EH (cell line): ENCODE data around the gene SAMM50.

Experiments
- DNase-seq: peaks from one replicate; pipeline ENCODE4 v3.0.0-alpha.2; 2015; ENCODE audit warnings: low read depth

SAMM50 gene

DNA sequence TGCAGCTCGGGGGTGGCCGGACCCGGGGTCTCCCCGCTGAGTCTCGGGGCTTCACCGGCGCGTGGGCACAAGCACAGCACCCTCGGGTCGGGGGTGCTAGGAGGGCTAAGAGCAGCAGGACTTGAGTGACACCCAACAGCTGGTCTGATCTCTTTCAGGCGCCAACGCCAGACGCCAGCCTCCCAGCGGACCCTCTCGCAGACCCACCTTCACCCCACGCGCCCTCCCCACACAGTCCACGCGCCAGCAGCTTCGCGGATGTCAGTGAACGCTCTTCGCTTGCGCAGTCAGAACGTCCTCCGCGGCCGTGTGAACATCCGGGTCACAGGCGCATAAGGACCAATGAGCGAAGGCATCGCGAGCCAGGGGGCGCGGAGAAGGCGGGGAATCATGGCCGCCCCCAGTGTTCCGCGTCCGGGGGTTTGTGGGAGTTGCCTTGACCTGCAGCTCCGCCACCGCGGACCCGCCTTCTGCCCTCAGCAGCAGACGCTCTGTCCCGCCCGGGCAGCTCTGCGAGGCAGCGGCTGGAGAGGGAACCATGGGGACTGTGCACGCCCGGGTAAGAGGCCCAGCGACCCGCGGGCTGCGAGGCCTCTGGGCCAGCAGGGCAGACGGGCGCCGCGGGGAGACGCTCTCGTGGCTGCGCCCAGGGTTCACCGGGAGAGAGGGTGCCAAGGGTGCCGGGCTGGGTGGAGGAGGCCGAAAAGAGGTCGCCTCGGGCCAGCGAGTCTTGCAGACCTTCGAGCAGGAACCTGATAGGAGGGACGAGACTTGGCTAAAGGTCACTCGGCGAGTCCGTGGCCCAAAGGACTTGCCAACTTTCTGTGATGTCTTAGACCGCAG, at the start of gene SAMM50:
SAMM50 (plus strand) TSS at position 403 of the 843 bp plus-strand sequence; CDS start at position 539, 136 bp downstream.
- peak; percentile 93 for DNase-seq

DNA sequence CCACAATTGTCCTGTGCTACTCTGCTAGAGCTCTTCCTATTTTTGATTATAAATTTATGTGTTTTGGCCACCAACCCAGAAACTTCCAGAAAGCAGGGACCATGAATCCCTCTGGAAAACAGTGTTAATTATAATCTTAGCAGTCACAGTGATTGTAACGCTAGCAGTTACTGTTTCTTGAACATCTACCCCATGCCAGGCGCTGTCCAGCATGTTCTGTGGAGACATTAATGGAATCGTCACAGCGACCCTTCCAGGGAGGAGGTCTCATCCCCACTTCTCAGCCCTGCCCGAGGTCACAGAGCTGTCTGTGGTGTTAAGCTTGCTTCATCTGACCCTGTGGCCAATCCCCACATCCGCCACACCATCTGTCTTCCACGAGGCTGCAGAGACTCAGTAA, 49.6 kb upstream of the SAMM50 start:
- DNase-seq: no peak

DNA sequence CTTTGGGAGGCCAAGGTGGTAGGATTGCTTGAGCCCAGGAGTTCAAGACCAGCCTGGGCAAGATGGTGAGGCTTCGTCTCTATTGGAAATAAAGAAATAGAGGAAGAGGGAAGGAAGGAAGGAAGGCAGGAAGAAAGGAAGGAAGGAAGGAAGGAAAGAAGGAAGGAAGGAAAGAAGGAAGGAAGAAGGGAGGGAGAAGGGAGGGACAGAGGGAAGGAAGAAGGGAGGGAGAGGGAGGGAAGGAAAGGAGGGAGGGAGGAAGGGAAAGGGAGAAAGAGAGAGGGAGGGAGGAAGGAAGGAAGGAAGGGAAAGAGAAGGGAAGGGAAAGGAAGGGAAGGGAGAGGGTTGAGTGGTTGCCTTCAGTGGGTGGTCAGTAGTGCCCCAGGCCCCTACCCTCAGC, 45.5 kb upstream of the SAMM50 start:
- DNase-seq: no peak

DNA sequence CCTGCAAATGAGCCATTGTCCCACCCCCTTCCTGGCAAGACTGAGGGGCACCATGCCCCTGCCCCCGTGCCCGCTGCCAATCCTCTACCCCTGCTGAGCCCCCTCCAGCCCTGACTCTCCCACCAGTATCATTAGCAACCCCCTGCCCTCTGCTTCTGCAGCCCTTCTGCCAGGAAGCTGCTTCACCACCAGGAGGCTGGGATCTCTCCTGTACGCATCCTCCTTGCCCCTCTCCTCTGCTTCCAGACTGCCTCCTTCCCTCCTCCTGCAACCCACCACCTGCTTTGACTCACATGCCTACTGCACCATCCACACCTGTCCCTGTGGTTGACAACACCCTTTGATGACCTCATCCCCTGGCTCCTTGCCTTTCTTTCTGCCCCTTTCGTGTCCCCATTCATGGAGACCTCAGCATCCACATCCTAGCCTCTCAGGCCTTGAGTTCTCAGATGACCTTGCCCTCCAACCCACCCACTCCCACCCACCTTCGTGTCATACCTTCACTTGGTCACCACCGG, 45.0 kb upstream of the SAMM50 start:
- DNase-seq: no peak

DNA sequence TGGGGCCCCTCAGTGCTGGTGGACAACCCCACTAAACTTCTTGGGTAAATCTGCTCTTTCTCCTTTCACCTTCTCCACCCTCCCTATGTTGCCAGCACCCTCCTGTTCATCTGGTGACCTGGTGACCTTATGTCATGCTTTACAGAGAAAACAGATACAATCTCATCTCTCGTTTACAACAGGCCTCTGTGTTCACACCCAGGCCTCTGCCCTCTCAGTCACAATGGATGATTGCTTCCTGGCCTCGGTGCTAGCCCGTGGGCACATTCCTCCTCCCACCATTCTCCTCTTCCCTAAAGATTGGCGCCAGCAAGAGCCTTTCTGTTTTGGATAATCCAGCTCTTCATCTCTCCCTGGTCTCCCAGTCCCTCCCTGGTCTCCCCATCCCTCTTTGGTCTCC, 43.9 kb upstream of the SAMM50 start:
- DNase-seq: no peak

DNA sequence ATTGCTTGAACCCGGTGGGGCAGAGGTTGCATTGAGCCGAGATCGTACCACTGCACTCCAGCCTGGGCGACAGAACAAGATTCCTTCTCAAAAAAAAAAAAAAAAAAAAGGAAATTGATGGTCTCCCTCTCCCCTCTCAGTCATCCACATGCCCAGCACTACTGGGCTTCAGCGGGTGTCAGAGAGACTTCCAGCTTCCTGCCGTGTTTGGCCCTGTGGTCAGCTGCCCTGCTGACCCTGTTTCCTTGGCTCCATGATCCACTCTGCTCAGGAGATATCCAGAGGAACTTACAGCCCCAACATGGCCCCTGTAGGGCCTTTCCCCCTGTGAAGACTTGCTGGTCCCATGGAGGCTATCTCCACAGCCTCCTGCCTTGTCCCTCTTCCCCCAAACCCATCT, 37.7 kb upstream of the SAMM50 start:
- peak; percentile 46 for DNase-seq

DNA sequence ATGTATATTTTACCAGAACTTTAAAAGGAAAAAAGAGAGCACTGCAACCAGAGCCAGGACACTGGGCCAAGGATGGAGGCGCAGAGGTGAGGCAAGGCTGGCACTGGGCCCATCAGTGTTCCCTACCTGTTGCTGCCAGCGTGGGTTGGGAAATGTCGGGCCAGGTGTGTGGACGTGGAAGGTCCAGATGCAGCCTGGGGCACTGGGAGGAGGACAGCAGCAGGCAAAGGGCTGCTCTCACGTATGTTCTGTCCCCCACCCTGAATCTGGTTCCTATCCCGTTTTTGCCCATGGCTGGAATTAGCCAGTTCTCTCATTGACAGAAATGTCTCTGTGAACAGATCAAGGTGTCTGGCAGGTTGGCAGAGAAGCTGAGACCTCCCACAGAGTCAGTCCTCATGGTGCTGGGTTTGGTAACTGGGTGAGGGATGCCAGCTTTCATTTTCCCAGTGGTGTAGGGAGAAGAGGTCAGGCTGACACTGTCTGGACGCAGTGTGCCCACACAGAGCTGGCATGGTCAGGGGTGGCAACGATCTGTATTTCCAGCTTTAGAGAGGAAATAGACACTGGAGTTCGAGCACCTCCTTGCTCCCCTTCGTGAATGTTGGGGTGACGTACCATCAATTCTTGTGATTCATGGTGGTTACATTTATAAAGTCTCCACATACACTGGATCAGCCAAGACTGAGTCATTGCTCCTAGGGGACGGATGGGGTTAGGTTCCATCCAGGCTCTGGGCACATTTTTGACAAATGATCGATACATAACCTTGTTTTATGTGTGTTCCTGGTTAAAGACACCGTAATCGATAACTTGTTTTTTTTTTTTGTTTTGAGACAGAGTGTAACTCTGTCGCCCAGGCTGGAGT, 35.9 kb upstream of the SAMM50 start:
- peak; percentile 69 for DNase-seq

DNA sequence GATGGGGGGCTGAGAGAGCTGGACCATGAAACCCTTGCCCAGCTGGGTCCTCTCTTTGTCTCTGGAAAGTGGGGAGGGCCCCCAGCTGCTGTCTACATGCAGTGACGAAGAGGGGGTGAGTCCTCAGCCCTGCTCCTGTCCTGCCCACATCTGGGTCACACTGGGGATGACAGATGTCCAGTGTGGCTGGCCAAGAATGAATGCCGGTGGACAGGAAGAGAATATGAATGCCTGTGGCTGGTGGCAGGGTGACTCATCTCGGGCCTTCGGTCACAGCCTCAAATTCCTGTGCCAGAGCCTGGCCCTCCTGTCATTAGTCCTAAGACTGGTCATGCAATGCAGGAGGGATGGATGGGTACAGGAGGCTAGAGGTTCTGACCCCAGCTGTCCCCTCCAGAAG, 33.9 kb upstream of the SAMM50 start:
- peak; percentile 95 for DNase-seq

DNA sequence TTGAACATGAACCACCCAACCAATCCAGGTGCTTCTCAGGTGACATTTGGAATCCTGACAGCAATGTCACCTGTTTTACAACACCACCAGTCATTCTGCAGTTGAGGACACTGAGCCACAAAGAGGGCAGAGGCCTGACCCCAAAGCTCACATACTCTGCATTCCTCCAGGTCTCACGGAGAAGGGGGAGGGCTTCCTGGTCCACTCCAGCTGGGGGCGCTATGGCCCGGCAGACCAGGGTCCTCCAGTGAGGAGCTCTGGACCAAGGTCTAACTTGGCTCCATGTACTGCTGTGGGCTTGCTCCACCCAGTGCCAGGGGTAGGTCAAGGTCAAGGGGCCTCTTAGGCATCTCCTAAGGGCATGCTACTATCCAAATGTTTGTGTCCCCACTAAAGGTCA, 33.1 kb upstream of the SAMM50 start:
- DNase-seq: no peak

DNA sequence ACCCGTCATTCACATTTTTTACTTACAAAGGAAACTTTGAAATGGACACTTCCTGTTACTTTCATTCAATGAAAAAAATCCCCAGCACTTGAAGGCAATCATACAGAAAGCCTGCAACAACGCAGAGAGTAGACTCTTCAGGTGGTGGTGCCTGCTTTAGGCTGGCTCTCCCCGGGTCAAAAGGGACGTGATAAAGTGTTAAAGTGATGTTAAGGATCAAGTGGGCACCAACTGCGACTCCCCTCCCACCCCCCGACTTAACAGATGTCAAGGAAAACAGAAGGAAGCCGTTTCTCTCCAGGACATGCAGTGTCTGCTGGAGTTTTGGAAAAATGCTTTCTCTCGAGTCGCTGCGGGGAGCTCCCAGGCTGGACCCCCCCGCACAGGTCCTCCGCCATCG, 32.1 kb upstream of the SAMM50 start:
- DNase-seq: peak; percentile 27

DNA sequence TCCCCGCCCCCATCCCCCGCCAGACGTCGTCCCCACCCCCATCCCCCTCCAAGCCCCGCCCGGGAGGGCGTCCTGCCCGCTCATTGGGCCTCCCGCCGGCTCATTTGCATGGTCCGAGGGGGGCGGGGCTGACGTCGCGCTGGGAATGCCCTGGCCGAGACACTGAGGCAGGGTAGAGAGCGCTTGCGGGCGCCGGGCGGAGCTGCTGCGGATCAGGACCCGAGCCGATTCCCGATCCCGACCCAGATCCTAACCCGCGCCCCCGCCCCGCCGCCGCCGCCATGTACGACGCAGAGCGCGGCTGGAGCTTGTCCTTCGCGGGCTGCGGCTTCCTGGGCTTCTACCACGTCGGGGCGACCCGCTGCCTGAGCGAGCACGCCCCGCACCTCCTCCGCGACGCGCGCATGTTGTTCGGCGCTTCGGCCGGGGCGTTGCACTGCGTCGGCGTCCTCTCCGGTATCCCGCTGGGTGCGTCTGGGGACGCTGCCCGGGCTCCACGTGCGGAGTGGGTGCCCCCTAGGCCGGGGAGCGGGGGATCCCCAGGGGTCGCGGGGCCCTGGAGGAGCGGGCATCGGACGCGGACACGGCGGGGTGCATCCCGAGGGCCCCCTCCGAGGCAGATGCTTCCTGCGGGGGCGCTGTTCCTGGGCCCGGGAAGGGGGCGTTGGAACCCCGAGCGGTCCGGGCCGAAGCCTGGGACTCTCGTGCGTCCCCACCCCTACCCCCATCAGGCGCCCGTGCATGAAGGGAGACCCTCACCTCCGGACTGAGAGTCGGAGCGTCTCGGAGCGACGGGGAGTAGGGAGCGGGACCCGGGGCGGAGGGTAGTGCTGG, 31.4 kb upstream of the SAMM50 start, which contains the start of gene PNPLA3:
PNPLA3 (plus strand) TSS at position 175 of the 834 bp plus-strand sequence; CDS start at position 282, 107 bp downstream.
- DNase-seq: peak; percentile 85

DNA sequence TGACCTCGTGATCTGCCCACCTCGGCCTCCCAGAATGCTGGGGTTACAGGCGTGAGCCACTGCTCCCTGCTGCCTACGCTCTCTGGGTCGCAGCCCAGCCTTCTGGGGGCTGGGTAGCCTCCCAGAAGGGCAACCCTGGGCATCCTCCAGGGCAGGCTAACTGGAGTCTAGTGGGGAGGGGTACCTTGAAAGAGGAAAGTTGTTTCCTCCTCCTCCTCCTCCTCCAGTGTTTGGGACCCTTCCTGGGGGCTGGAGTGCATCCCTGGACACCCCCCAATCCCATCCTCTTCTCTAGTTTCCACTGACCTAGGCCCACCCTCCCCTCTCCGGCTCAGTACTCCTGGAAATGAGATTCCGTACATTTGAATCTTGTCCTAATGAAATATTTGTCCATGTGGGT, 30.4 kb upstream of the SAMM50 start:
- no peak for DNase-seq

DNA sequence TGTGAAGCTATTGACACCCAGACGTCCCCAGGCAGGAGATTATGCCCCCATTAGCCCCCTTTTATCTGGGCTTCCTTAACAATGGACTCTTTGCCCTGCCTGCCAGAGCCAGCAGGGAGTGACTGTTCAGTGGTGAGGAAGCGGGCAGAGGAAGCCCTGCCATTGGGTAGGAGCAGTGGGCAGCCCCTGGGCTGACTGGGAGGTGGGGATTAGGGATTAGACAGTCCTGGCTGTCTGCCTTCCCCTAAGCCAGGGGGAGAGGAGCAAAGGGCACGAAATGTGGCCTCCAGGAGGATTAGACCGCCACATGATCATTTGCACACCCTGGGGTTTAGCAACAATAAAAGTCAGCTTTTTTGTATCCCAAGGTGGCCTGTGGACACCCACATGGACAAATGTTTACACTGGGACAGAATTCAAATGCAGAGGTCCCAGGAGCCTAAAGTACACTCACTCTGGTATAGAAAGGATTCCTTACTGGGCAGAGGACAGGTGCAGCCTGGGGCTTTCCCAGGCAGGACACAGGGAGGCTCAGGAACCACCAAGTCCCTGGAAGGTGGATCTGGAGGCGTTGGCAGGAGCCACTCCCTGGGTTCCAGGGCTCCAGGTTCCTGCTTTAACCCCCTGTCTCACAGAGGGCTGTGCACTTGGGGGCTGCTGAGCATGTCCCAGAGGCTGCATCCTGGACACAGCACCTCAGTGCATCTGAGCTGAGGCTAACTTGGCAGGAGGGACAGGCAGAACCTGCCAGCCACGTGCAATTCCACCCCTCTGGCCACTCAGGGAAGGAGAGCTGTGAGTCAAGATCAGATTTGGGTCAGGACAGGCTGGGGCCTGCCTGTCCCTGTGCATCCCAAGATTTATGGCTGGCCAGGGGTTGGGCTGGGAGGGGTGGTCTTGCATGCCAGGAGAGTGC, 29.6 kb upstream of the SAMM50 start:
- DNase-seq: no peak

DNA sequence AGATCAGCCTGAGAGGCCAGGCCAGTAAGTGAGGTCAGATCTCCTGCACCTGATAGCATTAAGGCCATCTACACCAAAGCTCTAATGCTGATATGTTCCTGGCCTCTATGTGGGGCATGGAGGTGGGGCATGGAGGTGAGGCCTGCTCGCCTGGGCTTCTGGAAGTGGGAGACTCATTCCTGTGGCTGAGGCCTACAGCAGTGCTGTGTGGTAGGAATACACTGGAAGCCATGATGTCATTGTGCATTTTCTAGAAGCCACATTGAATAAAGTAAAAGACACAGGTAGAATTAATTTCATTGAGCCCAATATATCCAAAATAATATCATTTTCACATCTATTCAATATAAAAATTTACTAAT, 28.9 kb upstream of the SAMM50 start:
- no peak for DNase-seq

DNA sequence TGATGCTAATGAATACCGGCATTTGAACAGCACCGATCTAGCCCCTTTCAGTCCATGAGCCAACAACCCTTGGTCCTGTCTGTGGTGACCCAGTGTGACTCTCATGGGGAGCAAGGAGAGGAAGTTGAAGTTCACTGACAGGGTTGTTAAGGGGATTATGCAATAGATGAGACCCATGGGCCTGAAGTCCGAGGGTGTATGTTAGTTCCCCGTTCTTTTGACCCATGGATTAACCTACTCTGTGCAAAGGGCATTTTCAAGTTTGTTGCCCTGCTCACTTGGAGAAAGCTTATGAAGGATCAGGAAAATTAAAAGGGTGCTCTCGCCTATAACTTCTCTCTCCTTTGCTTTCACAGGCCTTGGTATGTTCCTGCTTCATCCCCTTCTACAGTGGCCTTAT, 26.8 kb upstream of the SAMM50 start:
- DNase-seq: no peak

DNA sequence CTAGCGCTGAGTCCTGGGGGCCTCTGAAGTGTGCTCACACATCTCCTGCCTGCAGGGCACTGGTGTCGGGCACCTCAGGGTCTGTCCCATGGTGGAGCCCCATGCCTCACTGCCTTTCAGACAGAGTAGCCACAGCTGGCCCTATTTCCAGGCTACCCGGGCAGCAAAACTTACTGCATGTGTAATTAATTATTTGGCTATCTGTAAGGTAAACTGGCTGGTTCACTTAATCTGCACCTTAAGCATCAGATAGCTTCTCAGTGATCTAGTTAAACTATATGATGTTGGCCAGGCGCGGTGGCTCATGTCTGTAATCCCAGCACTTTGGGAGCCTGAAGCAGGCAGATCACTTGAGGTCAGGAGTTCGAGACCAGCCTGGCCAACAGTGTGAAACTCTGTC, 26.3 kb upstream of the SAMM50 start:
- DNase-seq: no peak

DNA sequence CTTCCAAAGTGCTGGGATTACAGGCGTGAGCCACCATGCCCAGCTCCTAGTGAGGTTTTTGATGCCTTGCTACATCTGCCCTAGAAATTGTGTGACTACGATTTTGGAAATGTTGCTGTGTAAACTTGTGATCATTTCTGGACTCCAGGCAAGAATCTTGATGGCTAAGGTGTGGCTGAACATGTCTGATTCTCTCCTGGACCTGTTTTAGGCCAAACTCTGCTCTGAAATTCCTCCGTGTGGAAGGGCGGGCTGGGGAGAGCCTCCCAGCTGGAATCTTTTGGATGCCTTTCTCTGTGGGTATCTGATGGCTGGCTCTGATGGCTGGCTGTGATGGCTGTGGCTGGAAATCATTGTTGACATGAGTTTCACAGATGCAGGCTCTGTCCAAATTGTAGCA, 23.5 kb upstream of the SAMM50 start:
- DNase-seq: no peak

DNA sequence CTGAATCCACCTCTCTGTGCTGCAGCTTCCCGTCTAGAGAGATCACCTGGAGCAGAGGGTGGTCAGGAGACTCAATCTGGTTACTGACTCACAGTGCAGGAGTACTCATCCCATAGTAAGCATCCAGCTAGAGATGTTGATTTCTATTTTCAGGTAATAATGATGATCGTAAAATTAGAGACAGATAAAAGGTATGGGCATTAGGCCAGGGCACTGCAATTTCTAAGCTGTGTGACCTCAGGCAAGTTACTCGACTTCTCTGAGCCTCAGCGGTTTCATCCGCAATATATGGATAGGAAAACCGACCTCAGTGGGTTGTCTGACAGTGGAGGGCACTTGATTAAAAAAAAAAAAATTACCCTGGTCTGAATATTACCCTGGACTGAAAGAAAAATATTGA, 13.8 kb upstream of the SAMM50 start:
- no peak for DNase-seq

DNA sequence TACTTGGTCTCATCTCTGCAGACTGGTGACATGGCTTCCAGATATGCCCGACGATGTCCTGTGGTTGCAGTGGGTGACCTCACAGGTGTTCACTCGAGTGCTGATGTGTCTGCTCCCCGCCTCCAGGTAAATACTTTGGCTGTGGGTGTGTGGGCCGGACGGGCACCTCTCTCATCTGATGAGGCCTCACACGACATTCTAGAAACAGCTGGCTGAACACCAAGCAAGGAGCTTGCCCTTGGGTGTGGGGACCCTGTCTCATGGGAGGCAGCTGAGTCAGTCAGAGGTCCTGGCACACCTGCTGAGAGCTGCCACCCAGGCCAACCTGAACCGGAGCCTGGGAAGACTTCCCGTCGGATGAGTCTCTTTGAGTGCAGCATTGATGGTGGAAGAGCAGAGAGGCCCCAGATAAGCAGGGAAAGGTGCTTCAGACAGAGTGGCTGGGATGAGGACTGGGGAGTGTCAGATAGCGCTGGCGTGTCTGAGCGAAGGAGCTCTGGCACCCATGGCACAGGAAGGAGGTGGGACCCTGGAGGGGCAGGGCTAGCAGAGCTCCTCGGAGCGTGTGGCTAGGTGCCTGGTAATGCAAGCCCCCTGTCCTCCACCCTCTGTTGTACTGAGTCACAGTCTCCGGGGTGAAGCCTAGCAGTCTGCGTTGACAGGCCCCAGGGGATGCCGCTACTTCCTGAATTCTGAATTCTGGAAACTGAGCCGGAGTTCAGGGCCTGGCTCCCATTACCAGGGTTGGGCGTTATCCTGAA, 10.4 kb upstream of the SAMM50 start:
- no peak for DNase-seq
